ENCODE measurements around the gene DHODH. TPM values are rescaled to one million over a fixed set of nuclear protein-coding genes. Genes with fewer than 3 reads are reported as not detected.
"Not testable (repeated sequence)": the region's sequence is repeated elsewhere in the genome, so short reads cannot be mapped to it uniquely, and the experiment has no call there.

Gene DHODH
- total and polyA plus RNA-seq, 7 donors, result 3.2 to 8.0 (median 4.1) TPM

GRCh38 chr16:71974068-71974818, 34.3 kb upstream of the DHODH start:
- WGBS, 2 donors, result 92 to 93% methylated on average over 15 of the region's 15 CpGs
- Histone ChIP-seq H3K36me3 (no peaks in the 10 kb centered on the region), H3K4me1 (no peaks in the 10 kb centered on the region), H3K27ac (no peak overlapping the region), H3K27me3 (no peaks in the 10 kb centered on the region), H3K9me3 (no peaks in the 10 kb centered on the region), H3K4me3 (no peak overlapping the region)
- TF ChIP-seq POLR2A (IDR thresholded peaks at IDR 0.05), result no peak
- TF ChIP-seq POLR2AphosphoS5 (IDR thresholded peaks at IDR 0.05), result no peak
- no peak for TF ChIP-seq CTCF (IDR thresholded peaks at IDR 0.05)
- TF ChIP-seq EP300 (IDR thresholded peaks at IDR 0.05), result no peak
- DNase-seq, result no peak
- intact Hi-C loops (cut with DNase I), result no loop called here

- WGBS, 2 donors, result 71 to 79% methylated on average over 9 of the region's 9 CpGs
- no peak overlapping the region for H3K27ac ChIP-seq
- no peaks in the 10 kb centered on the region for H3K36me3 ChIP-seq
- TF ChIP-seq EP300 (IDR thresholded peaks at IDR 0.05) (no peak), POLR2AphosphoS5 (IDR thresholded peaks at IDR 0.05) (no peak), POLR2A (IDR thresholded peaks at IDR 0.05) (no peak), CTCF (IDR thresholded peaks at IDR 0.05) (no peak)
- no peaks in the 10 kb centered on the region for H3K27me3 ChIP-seq
- no peak overlapping the region for H3K4me3 ChIP-seq
- no peaks in the 10 kb centered on the region for H3K9me3 ChIP-seq
- DNase-seq, result no peak
- intact Hi-C loops (cut with DNase I), result no loop called here
- H3K4me1 ChIP-seq, result no peaks in the 10 kb centered on the region
Measured at GRCh38 chr16:71985262-71985974, 23.1 kb upstream of the DHODH start.

GRCh38 chr16:71986131-71986530, 22.4 kb upstream of the DHODH start:
- H3K27ac ChIP-seq, result no peak overlapping the region
- TF ChIP-seq CTCF (IDR thresholded peaks at IDR 0.05), result no peak
- intact Hi-C loops (cut with DNase I), result no loop called here
- H3K27me3 ChIP-seq, result no peaks in the 10 kb centered on the region
- H3K4me1 ChIP-seq, result no peaks in the 10 kb centered on the region
- no peak for DNase-seq
- H3K9me3 ChIP-seq, result no peaks in the 10 kb centered on the region
- 56 to 63% methylated on average over 4 of the region's 4 CpGs for WGBS, 2 donors
- H3K4me3 ChIP-seq, result no peak overlapping the region
- H3K36me3 ChIP-seq, result no peaks in the 10 kb centered on the region

- H3K9me3 ChIP-seq, result no peaks in the 10 kb centered on the region
- H3K4me1 ChIP-seq, result no peaks in the 10 kb centered on the region
- no peaks in the 10 kb centered on the region for H3K27me3 ChIP-seq
- no peaks in the 10 kb centered on the region for H3K36me3 ChIP-seq
- DNase-seq, result no peak
- H3K4me3 ChIP-seq, result no peak overlapping the region
- WGBS, 2 donors, result 52 to 65% methylated on average over 5 of the region's 5 CpGs
- TF ChIP-seq EP300 (IDR thresholded peaks at IDR 0.05) (no peak), POLR2AphosphoS5 (IDR thresholded peaks at IDR 0.05) (no peak), CTCF (IDR thresholded peaks at IDR 0.05) (no peak), POLR2A (IDR thresholded peaks at IDR 0.05) (no peak)
- no peak overlapping the region for H3K27ac ChIP-seq
- intact Hi-C loops (cut with DNase I), result no loop called here
Measured at GRCh38 chr16:71995038-71995437, 13.5 kb upstream of the DHODH start.

- H3K4me1 ChIP-seq; H3K27me3 ChIP-seq; H3K9me3 ChIP-seq; intact Hi-C loops (cut with DNase I); DNase-seq; H3K4me3 ChIP-seq; H3K27ac ChIP-seq; H3K36me3 ChIP-seq: not testable (repeated sequence)
- 97% methylated on average over 9 of the region's 9 CpGs for WGBS, 2 donors
Measured at GRCh38 chr16:71997578-71997977, 11.0 kb upstream of the DHODH start.

All from sigmoid colon (tissue), 7 donors.